ENCODE results near the gene SOAT1.

DNA sequence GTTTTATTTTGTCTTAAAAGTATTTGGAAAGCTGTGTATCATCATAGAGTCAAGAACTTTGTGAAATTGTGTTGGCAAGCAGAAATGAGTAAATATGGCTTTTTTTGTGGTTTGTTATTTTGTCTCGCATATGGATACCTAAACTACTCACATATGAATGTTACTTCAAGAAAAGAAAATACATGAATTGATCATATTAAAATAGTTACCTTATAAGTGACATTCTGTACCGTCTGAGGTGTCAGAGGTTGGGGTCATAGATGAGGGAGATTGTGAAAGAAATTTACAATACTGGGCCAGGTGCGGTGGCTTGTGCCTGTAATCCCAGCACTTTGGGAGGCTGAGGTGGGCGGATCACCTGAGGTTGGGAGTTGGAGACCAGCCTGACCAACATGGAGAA is 40.8 kb downstream of the SOAT1 start:
- TF ChIP-seq CTCF (conservative IDR thresholded peaks at IDR 0.05) = no peak
- TF ChIP-seq EZH2 (IDR thresholded peaks at IDR 0.05; ENCODE audit: low read depth) = no peak
